DOHH2 (cell line): ENCODE results near the gene DYNC1LI1.

Experiments
- H3F3A ChIP-seq: fragments of 200-600 bp; sonication (generic), shearing (Covaris generic); 2 replicates; pipeline ENCODE4 v1.6.0; 2016; ENCODE audit warnings: antibody characterized with exemption, mild to moderate bottlenecking; ENCODE audit not compliant: control insufficient read depth, insufficient read depth
- H3K27ac ChIP-seq: fragments of 200-600 bp; sonication (generic); 2 replicates; pipeline ENCODE4 v1.5.1; 2014; ENCODE audit warnings: low read depth, mild to moderate bottlenecking, low read length, moderate library complexity
- H3K27me3 ChIP-seq: fragments of 200-600 bp; sonication (generic); 2 replicates; pipeline ENCODE4 v1.6.1; 2014; ENCODE audit warnings: mild to moderate bottlenecking, low read length, mixed read lengths; ENCODE audit not compliant: control insufficient read depth
- H3K36me3 ChIP-seq: fragments of 200-600 bp; sonication (generic); 2 replicates; pipeline ENCODE4 v1.6.1; 2014; ENCODE audit warnings: mild to moderate bottlenecking, low read length, moderate library complexity, mixed read lengths; ENCODE audit not compliant: control insufficient read depth
- H3K4me1 ChIP-seq: fragments of 200-600 bp; sonication (generic); 2 replicates; pipeline ENCODE4 v1.6.1; 2014; ENCODE audit warnings: mild to moderate bottlenecking, low read length, mixed read lengths; ENCODE audit not compliant: control insufficient read depth
- H3K4me2 ChIP-seq: fragments of 200-600 bp; sonication (generic); 2 replicates; pipeline ENCODE4 v1.6.0; 2014; ENCODE audit warnings: mild to moderate bottlenecking, low read length, moderate library complexity
- H3K4me3 ChIP-seq: fragments of 200-600 bp; sonication (generic); 2 replicates; pipeline ENCODE4 v1.5.1; 2014; ENCODE audit warnings: mild to moderate bottlenecking, low read length, mixed read lengths
- H3K79me2 ChIP-seq: fragments of 200-600 bp; sonication (generic); 2 replicates; pipeline ENCODE4 v1.6.1; 2014; ENCODE audit warnings: mild to moderate bottlenecking, low read length, mixed read lengths; ENCODE audit not compliant: control insufficient read depth
- H3K9me2 ChIP-seq: fragments of 200-600 bp; sonication (generic); replicated peaks from 2 replicates; pipeline ENCODE4 v1.6.1; 2014; ENCODE audit warnings: mild to moderate bottlenecking, low read length, mixed read lengths; ENCODE audit not compliant: control insufficient read depth
- H3K9me3 ChIP-seq: fragments of 200-600 bp; sonication (generic); 2 replicates; pipeline ENCODE4 v1.6.1; 2014; ENCODE audit warnings: antibody characterized with exemption, low read length, mixed read lengths; ENCODE audit not compliant: control insufficient read depth, insufficient read depth
- H4K20me1 ChIP-seq: fragments of 200-600 bp; sonication (generic); 2 replicates; pipeline ENCODE4 v1.6.0; 2014; ENCODE audit warnings: low read depth, mild to moderate bottlenecking, antibody characterized with exemption, low read length, moderate library complexity; ENCODE audit not compliant: control insufficient read depth, insufficient read depth
- EZH2phosphoT487 ChIP-seq: fragments of 200-600 bp; sonication (generic); IDR thresholded peaks from 2 replicates; pipeline ENCODE4 v1.6.1; 2017; ENCODE audit warnings: borderline replicate concordance, mild to moderate bottlenecking, antibody characterized with exemption, low read length, moderate library complexity, mixed read lengths
- TF ChIP-seq, protein P1 (sequence below): fragments of 200-600 bp; sonication (generic); IDR thresholded peaks from one replicate; pipeline ENCODE4 v1.5.1; 2014; ENCODE audit warnings: antibody characterized with exemption, mild to moderate bottlenecking, low read depth, low read length; ENCODE audit not compliant: poor library complexity, severe bottlenecking

Gene DYNC1LI1

DNA sequence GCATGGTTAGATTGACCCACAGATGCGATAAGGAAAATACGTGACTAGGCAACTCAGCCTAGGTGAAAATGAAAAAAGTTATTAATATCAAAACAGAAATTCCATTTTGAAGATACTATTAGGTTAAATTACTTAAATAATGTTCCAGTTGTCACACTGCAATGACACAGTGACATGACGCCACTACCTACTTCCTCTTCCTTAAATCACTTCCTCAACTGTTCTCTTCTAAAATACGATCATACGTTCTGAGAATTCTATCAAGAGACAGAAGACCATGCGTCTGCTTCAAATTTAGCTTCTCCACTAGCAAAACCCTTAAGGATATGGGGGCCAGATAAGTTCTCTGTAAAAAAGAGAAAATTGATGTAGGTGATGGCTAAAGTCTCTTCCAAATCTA, 86.2 kb downstream of the DYNC1LI1 start:
- Histone ChIP-seq H4K20me1 (no peaks in the 10 kb centered on the region), H3K4me3 (peak overlapping the region; percentile 52), H3K79me2 (no peaks in the 10 kb centered on the region), H3K4me1 (peaks cover 20% of the 10 kb centered on the region), H3K4me2 (peak overlapping the region; percentile 61), H3K27me3 (no peaks in the 10 kb centered on the region), H3K27ac (peak overlapping the region; percentile 54), H3K36me3 (peaks cover 60% of the 10 kb centered on the region), H3K9me3 (no peaks in the 10 kb centered on the region), H3F3A (peaks cover 20% of the 10 kb centered on the region; the same call in 1 of the 2 replicates), H3K9me2 (no peaks in the 10 kb centered on the region)
- no peak for TF ChIP-seq EZH2phosphoT487
- TF ChIP-seq, protein P1, sequence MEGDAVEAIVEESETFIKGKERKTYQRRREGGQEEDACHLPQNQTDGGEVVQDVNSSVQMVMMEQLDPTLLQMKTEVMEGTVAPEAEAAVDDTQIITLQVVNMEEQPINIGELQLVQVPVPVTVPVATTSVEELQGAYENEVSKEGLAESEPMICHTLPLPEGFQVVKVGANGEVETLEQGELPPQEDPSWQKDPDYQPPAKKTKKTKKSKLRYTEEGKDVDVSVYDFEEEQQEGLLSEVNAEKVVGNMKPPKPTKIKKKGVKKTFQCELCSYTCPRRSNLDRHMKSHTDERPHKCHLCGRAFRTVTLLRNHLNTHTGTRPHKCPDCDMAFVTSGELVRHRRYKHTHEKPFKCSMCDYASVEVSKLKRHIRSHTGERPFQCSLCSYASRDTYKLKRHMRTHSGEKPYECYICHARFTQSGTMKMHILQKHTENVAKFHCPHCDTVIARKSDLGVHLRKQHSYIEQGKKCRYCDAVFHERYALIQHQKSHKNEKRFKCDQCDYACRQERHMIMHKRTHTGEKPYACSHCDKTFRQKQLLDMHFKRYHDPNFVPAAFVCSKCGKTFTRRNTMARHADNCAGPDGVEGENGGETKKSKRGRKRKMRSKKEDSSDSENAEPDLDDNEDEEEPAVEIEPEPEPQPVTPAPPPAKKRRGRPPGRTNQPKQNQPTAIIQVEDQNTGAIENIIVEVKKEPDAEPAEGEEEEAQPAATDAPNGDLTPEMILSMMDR: no peak

DNA sequence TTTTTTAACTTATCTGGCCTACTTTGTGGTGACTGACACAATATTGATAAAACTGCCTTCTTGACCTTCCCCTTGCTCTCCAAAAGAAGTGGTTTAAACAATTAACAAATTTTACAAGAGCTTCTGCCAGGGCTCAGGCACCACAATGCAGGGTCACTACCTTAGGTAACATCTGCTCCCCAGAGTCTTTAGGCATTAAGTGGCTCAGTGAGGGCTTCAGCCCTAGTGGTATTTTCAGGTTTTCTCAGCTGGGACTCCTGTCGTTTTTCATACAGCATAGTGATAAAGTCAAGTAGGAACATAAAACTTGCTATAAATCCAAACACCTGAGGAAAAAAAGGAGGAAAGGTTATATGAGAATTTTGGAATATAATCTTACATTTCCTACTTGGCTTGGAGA, 86.9 kb downstream of the DYNC1LI1 start:
- Histone ChIP-seq H3K9me2 (no peaks in the 10 kb centered on the region), H3F3A (peaks cover 20% of the 10 kb centered on the region), H3K4me2 (peak overlapping the region; percentile 61), H3K4me1 (peaks cover 20% of the 10 kb centered on the region), H3K27me3 (no peaks in the 10 kb centered on the region), H3K36me3 (peaks cover 66% of the 10 kb centered on the region), H3K9me3 (no peaks in the 10 kb centered on the region), H3K27ac (peak overlapping the region; percentile 54), H4K20me1 (no peaks in the 10 kb centered on the region), H3K4me3 (0 out of 2 replicates have a peak overlapping the region, but pooled peaks have one; percentile 52), H3K79me2 (no peaks in the 10 kb centered on the region)
- TF ChIP-seq, protein P1: no peak
- TF ChIP-seq EZH2phosphoT487: no peak

- Histone ChIP-seq H3K9me3 (no peaks in the 10 kb centered on the region), H3K4me3 (no peak overlapping the region), H3K27me3 (no peaks in the 10 kb centered on the region), H3K27ac (no peak overlapping the region), H4K20me1 (no peaks in the 10 kb centered on the region), H3K9me2 (no peaks in the 10 kb centered on the region), H3K4me2 (no peak overlapping the region), H3K79me2 (no peaks in the 10 kb centered on the region), H3K4me1 (peaks cover 27% of the 10 kb centered on the region), H3K36me3 (peaks cover 67% of the 10 kb centered on the region), H3F3A (peaks cover 19% of the 10 kb centered on the region)
- TF ChIP-seq, protein P1: no peak
- no peak for TF ChIP-seq EZH2phosphoT487
These were observed 88.0 kb downstream of the DYNC1LI1 start for GRCh38 chr3:32482693-32483092.
